HUES6 (cell line): ENCODE results near the gene PPIF.

Experiments used
- H3K27ac ChIP-seq: 2 replicates; pipeline ENCODE4 v1.7.0; 2013; ENCODE audit warnings: low read depth, mild to moderate bottlenecking, low read length, inconsistent platforms
- H3K27me3 ChIP-seq: 2 replicates; pipeline ENCODE4 v1.6.1; 2013; ENCODE audit warnings: low read length; ENCODE audit not compliant: control insufficient read depth, insufficient read depth
- H3K36me3 ChIP-seq: 2 replicates; pipeline ENCODE4 v1.6.1; 2013; ENCODE audit warnings: low read length; ENCODE audit not compliant: control insufficient read depth, insufficient read depth
- H3K4me1 ChIP-seq: 2 replicates; pipeline ENCODE4 v1.6.1; 2013; ENCODE audit warnings: low read length; ENCODE audit not compliant: control insufficient read depth, insufficient read depth
- H3K4me3 ChIP-seq: 2 replicates; pipeline ENCODE4 v1.5.1; 2013; ENCODE audit warnings: low read depth, low read length
- H3K9ac ChIP-seq: one replicate; pipeline ENCODE4 v1.6.1; 2013; ENCODE audit warnings: mild to moderate bottlenecking, low read length
- H3K9me3 ChIP-seq: 2 replicates; pipeline ENCODE4 v1.6.1; 2013; ENCODE audit warnings: low read depth, low read length; ENCODE audit not compliant: control insufficient read depth, insufficient read depth

PPIF gene

GRCh38 chr10:79306644-79307220, 40.5 kb upstream of the PPIF start:
- Histone ChIP-seq H3K27ac (no peak overlapping the region), H3K36me3 (peaks cover 94% of the 10 kb centered on the region), H3K4me3 (no peak overlapping the region)

GRCh38 chr10:79308016-79308415, 39.3 kb upstream of the PPIF start:
- no peak overlapping the region for H3K4me3 ChIP-seq
- H3K27ac ChIP-seq: no peak overlapping the region
- H3K9me3 ChIP-seq: no peaks in the 10 kb centered on the region
- no peak overlapping the region for H3K9ac ChIP-seq
- H3K36me3 ChIP-seq: peaks cover 97% of the 10 kb centered on the region
- H3K4me1 ChIP-seq: no peaks in the 10 kb centered on the region
- no peaks in the 10 kb centered on the region for H3K27me3 ChIP-seq

More at GRCh38 chr10:79306644-79307220, 40.5 kb upstream of the PPIF start:
- H3K9ac ChIP-seq: no peak overlapping the region
- no peaks in the 10 kb centered on the region for H3K4me1 ChIP-seq
- no peaks in the 10 kb centered on the region for H3K27me3 ChIP-seq
- no peaks in the 10 kb centered on the region for H3K9me3 ChIP-seq

GRCh38 chr10:79308969-79309665, 38.2 kb upstream of the PPIF start:
- Histone ChIP-seq H3K9me3 (no peaks in the 10 kb centered on the region), H3K27me3 (no peaks in the 10 kb centered on the region), H3K4me3 (no peak overlapping the region), H3K27ac (no peak overlapping the region), H3K4me1 (no peaks in the 10 kb centered on the region), H3K36me3 (peaks cover 97% of the 10 kb centered on the region), H3K9ac (no peak overlapping the region)

- Histone ChIP-seq H3K9ac (no peak overlapping the region), H3K36me3 (peaks cover 88% of the 10 kb centered on the region), H3K9me3 (no peaks in the 10 kb centered on the region), H3K4me3 (no peak overlapping the region), H3K4me1 (no peaks in the 10 kb centered on the region), H3K27ac (no peak overlapping the region), H3K27me3 (no peaks in the 10 kb centered on the region)
Observed at GRCh38 chr10:79310200-79310865, 36.9 kb upstream of the PPIF start.

- no peak overlapping the region for H3K27ac ChIP-seq
- H3K4me1 ChIP-seq: no peaks in the 10 kb centered on the region
- no peaks in the 10 kb centered on the region for H3K27me3 ChIP-seq
- no peak overlapping the region for H3K9ac ChIP-seq
- H3K36me3 ChIP-seq: peaks cover 86% of the 10 kb centered on the region
- H3K9me3 ChIP-seq: no peaks in the 10 kb centered on the region
- no peak overlapping the region for H3K4me3 ChIP-seq
Observed at GRCh38 chr10:79310911-79311573, 36.2 kb upstream of the PPIF start.

GRCh38 chr10:79311581-79312407, 35.5 kb upstream of the PPIF start:
- Histone ChIP-seq H3K4me1 (peaks cover 3% of the 10 kb centered on the region), H3K36me3 (peaks cover 78% of the 10 kb centered on the region), H3K9me3 (no peaks in the 10 kb centered on the region), H3K27ac (no peak overlapping the region), H3K4me3 (no peak overlapping the region), H3K9ac (no peak overlapping the region), H3K27me3 (no peaks in the 10 kb centered on the region)

GRCh38 chr10:79312601-79313187, 34.6 kb upstream of the PPIF start:
- no peak overlapping the region for H3K4me3 ChIP-seq
- peaks cover 12% of the 10 kb centered on the region for H3K4me1 ChIP-seq
- H3K27me3 ChIP-seq: no peaks in the 10 kb centered on the region
- no peak overlapping the region for H3K9ac ChIP-seq
- peaks cover 69% of the 10 kb centered on the region for H3K36me3 ChIP-seq
- no peak overlapping the region for H3K27ac ChIP-seq
- no peaks in the 10 kb centered on the region for H3K9me3 ChIP-seq

GRCh38 chr10:79313320-79313719, 33.9 kb upstream of the PPIF start:
- no peak overlapping the region for H3K9ac ChIP-seq
- no peaks in the 10 kb centered on the region for H3K27me3 ChIP-seq
- no peak overlapping the region for H3K4me3 ChIP-seq
- no peaks in the 10 kb centered on the region for H3K9me3 ChIP-seq
- no peak overlapping the region for H3K27ac ChIP-seq
- H3K36me3 ChIP-seq: peaks cover 63% of the 10 kb centered on the region
- peaks cover 19% of the 10 kb centered on the region for H3K4me1 ChIP-seq

GRCh38 chr10:79313911-79314439, 33.3 kb upstream of the PPIF start:
- Histone ChIP-seq H3K27ac (no peak overlapping the region), H3K4me3 (no peak overlapping the region), H3K9ac (no peak overlapping the region), H3K4me1 (peaks cover 22% of the 10 kb centered on the region), H3K9me3 (peaks cover 2% of the 10 kb centered on the region; the same call in 1 of the 2 replicates), H3K27me3 (no peaks in the 10 kb centered on the region), H3K36me3 (peaks cover 56% of the 10 kb centered on the region)
